Calu3 (cell line): ENCODE results near the gene ATP6V0E1. TPM values are rescaled to one million over a fixed set of nuclear protein-coding genes. Genes with fewer than 3 reads are reported as not detected.

ENCODE experiments used
- BruUV-seq: library from RNA; stranded (reverse); fragments of 400-500 nt; replicated peaks from 2 replicates; lab custom pipeline; 2021; lab: Mats Ljungman, UMichigan
- CTCF ChIA-PET: fragments of 300-600 bp; sonication (Branson Sonifier 250); formaldehyde crosslinking; loops from one replicate; lab custom pipeline; 2022; ENCODE audit warnings: antibody characterized with exemption; lab: Charles Lee
- DNase-seq: peaks from one replicate; pipeline ENCODE4 v3.0.0; 2022
- H3K27ac Mint-ChIP-seq: one replicate; pipeline ENCODE4 v1.8.0; 2022; ENCODE audit warnings: mixed read lengths; ENCODE audit not compliant: unreplicated experiment
- H3K27me3 Mint-ChIP-seq: one replicate; pipeline ENCODE4 v1.8.0; 2022; ENCODE audit warnings: mixed read lengths; ENCODE audit not compliant: unreplicated experiment
- H3K36me3 Mint-ChIP-seq: one replicate; pipeline ENCODE4 v1.8.0; 2022; ENCODE audit warnings: mild to moderate bottlenecking, moderate library complexity, mixed read lengths; ENCODE audit not compliant: insufficient read depth, unreplicated experiment
- H3K4me1 Mint-ChIP-seq: one replicate; pipeline ENCODE4 v1.8.0; 2022; ENCODE audit warnings: mild to moderate bottlenecking, low read depth, mixed read lengths; ENCODE audit not compliant: unreplicated experiment
- H3K4me3 Mint-ChIP-seq: one replicate; pipeline ENCODE4 v1.8.0; 2022; ENCODE audit warnings: mild to moderate bottlenecking, low read depth, moderate library complexity, mixed read lengths; ENCODE audit not compliant: unreplicated experiment
- H3K9me3 Mint-ChIP-seq: one replicate; pipeline ENCODE4 v1.8.0; 2022; ENCODE audit warnings: low read depth, mixed read lengths; ENCODE audit not compliant: unreplicated experiment
- intact Hi-C: fragments of 100-400 bp; cut with micrococcal nuclease; formaldehyde crosslinking; loops from one replicate; pipeline ENCODE4 v1.10.0; 2022; ENCODE audit not compliant: unreplicated experiment
- total RNA-seq: library from RNA; stranded (reverse); gene quantifications from 2 replicates; pipeline ENCODE4 v1.2.3, GENCODE V29; 2022
- TF ChIP-seq, protein P1 (sequence below): fragments of 200-600 bp; IDR thresholded peaks from one replicate; pipeline ENCODE4 v1.8.0; 2022; ENCODE audit warnings: antibody characterized with exemption; ENCODE audit not compliant: unreplicated experiment

ATP6V0E1 gene
- total RNA-seq, 1 experiment from 2014 or later, result 261 TPM

DNA sequence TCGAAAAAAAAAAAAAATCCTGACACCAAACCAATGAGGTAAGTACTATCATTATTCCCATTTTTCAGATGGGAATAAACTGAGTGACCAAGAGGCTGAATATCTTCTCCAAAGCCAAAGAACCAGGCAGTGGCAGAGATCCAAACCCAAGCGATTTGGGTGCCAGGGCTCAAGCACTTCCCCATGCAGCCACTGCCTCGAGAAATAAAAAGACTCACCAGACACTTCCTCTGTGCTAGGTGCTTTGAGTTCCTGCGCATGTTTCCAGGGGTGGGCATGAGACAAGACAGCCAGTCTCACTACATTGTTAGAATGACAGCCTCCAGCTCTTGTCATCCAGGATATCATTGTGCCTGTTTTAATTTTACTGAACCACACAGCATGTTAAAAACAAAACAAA lies 26.6 kb upstream of the ATP6V0E1 start:
- TF ChIP-seq, protein P1, sequence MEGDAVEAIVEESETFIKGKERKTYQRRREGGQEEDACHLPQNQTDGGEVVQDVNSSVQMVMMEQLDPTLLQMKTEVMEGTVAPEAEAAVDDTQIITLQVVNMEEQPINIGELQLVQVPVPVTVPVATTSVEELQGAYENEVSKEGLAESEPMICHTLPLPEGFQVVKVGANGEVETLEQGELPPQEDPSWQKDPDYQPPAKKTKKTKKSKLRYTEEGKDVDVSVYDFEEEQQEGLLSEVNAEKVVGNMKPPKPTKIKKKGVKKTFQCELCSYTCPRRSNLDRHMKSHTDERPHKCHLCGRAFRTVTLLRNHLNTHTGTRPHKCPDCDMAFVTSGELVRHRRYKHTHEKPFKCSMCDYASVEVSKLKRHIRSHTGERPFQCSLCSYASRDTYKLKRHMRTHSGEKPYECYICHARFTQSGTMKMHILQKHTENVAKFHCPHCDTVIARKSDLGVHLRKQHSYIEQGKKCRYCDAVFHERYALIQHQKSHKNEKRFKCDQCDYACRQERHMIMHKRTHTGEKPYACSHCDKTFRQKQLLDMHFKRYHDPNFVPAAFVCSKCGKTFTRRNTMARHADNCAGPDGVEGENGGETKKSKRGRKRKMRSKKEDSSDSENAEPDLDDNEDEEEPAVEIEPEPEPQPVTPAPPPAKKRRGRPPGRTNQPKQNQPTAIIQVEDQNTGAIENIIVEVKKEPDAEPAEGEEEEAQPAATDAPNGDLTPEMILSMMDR, result no peak
- H3K4me1 Mint-ChIP-seq, result peaks cover 39% of the 10 kb centered on the region
- BruUV-seq, result no TSS peak
- CTCF ChIA-PET, result interaction anchor here (0.7 kb wide), 1 partner anchor 230 kb away, joined by 3 read pairs; no protein-coding TSS in a partner anchor
- no peaks in the 10 kb centered on the region for H3K9me3 Mint-ChIP-seq
- peak overlapping the region; percentile 6 for H3K4me3 Mint-ChIP-seq
- intact Hi-C loops, result loop anchor here (10.0 kb wide), 1 partner anchor 482 kb away; no protein-coding TSS in a partner anchor
- no peaks in the 10 kb centered on the region for H3K27me3 Mint-ChIP-seq
- peak overlapping the region; percentile 19 for H3K27ac Mint-ChIP-seq
- DNase-seq, result no peak
- peaks cover 58% of the 10 kb centered on the region for H3K36me3 Mint-ChIP-seq

DNA sequence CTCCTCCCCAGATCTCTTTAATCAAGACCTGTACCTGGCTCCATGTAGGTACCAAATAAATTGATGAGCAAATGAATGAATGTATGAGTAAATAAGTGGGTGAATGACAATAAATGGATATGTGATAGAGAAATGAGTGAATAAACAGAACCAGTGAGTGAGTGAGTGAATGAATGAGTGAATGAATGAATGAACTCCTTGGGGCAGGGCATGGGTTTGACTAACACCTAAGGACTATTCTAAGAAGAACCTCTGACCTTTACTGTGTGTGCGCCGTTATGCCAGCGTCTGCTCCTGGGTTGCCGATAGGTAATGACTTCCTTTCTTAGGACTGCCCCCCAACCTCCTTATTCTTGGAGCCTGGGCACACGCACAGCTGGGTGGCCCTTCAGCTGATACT lies 26.1 kb upstream of the ATP6V0E1 start:
- no peaks in the 10 kb centered on the region for H3K9me3 Mint-ChIP-seq
- CTCF ChIA-PET, result interaction anchor here (0.7 kb wide), 1 partner anchor 230 kb away, joined by 3 read pairs; no protein-coding TSS in a partner anchor
- H3K27ac Mint-ChIP-seq, result peak overlapping the region; percentile 19
- BruUV-seq, result no TSS peak
- H3K36me3 Mint-ChIP-seq, result peaks cover 59% of the 10 kb centered on the region
- TF ChIP-seq, protein P1, result no peak
- intact Hi-C loops, result loop anchor here (10.0 kb wide), 1 partner anchor 483 kb away; no protein-coding TSS in a partner anchor
- peak overlapping the region; percentile 6 for H3K4me3 Mint-ChIP-seq
- peaks cover 34% of the 10 kb centered on the region for H3K4me1 Mint-ChIP-seq
- no peak for DNase-seq
- H3K27me3 Mint-ChIP-seq, result no peaks in the 10 kb centered on the region

DNA sequence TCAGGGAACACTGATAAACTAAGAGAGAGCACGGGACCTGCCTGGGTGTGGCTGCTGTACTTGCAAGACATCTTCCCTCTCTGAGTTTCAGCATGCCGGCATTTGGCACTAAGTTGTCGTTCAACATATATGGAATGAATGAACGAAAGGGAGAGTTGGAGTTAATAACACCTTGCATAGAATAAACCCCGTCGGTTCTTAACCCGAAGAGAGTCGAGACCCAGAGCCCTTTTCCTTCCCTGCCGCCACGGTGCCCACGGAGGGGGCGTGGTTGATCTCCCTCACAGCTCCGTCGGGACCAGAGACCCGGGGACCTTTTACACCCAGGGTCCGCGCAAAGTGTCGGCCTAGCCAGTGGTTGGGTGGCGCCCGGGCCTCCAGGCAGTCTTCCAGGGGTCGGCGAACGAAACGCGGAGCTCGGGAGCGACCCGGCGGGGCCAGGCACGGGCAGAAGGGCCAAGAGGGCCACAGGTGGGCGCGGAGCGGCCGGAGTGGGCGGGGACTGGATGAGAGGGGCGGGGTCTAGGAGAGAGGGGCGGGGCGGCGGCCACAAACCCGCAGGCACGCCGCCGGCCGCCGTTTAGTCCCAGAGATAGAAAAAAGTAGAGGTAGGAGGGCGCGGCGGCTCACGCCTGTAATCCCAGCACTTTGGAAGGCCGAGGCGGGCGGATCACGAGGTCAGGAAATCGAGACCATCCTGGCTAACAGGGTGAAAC lies 25.1 kb upstream of the ATP6V0E1 start:
- TSS peak; percentile 69 for BruUV-seq
- peaks cover 32% of the 10 kb centered on the region for H3K4me1 Mint-ChIP-seq
- H3K4me3 Mint-ChIP-seq, result peak overlapping the region; percentile 100
- peaks cover 54% of the 10 kb centered on the region for H3K36me3 Mint-ChIP-seq
- TF ChIP-seq, protein P1, result no peak
- DNase-seq, result peak; percentile 71
- H3K27ac Mint-ChIP-seq, result peak overlapping the region; percentile 99
- CTCF ChIA-PET, result interaction anchor here (0.7 to 2.2 kb wide), 4 partner anchors 25 to 353 kb away, joined by 4 to 9 read pairs (median 6); partner anchors contain the start of gene ATP6V0E1
- no peaks in the 10 kb centered on the region for H3K27me3 Mint-ChIP-seq
- no peaks in the 10 kb centered on the region for H3K9me3 Mint-ChIP-seq
- intact Hi-C loops, result loop anchor here (10.0 kb wide), 1 partner anchor 484 kb away; no protein-coding TSS in a partner anchor

DNA sequence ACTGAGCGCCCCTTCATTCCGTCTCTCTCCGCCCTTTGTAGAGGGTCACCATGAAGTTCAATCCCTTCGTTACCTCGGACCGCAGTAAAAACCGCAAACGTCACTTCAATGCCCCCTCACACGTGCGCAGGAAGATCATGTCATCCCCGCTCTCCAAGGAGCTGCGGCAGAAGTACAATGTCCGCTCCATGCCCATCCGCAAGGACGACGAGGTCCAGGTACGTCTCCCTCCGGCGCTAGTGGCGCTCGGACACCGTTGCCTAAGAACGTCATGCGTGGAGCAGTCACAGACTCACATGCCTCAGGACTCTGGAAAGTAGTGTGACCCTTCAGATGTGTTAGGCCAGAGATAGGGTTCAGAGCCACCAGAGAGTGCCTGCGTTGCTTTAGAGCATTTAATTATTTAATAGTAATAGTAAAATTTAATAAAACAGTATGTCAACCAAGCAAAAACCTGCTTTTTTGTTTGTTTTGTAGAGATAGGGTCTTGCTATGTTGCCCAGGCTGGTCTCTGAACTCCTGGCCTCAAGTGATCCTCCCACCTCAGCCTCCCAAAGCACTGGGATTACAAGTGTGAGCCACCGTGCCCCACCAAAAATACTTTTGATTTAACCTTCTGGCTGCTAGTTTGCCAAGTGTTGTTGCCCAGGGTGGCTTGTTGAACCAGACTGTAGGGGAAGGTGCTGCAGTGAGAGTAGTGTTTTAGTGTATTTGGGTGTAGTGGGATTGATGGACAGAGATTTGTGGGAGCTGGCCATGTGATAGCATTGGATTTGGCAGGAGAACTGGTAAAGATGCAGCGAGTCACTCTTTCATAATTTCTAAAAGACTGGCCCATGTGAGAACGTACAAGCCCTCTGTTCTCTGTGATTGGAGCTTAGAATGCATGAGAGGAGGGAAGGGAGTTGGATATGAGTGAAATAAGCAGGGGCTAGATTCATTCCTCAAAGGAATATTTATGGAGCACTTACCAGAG lies 23.5 kb upstream of the ATP6V0E1 start:
- H3K27ac Mint-ChIP-seq, result peak overlapping the region; percentile 99
- CTCF ChIA-PET, result interaction anchor here (0.8 to 2.2 kb wide), 4 partner anchors 23 to 593 kb away, joined by 3 to 9 read pairs (median 6); partner anchors contain the start of gene ATP6V0E1
- H3K36me3 Mint-ChIP-seq, result peaks cover 44% of the 10 kb centered on the region
- DNase-seq, result no peak
- intact Hi-C loops, result loop anchor here (10.0 kb wide), 1 partner anchor 485 kb away; no protein-coding TSS in a partner anchor
- H3K4me1 Mint-ChIP-seq, result peaks cover 24% of the 10 kb centered on the region
- H3K4me3 Mint-ChIP-seq, result peak overlapping the region; percentile 100
- H3K9me3 Mint-ChIP-seq, result no peaks in the 10 kb centered on the region
- BruUV-seq, result TSS peak; percentile 47
- TF ChIP-seq, protein P1, result no peak
- no peaks in the 10 kb centered on the region for H3K27me3 Mint-ChIP-seq
